ENCODE measurements around the gene MBNL2. TPM values are rescaled to one million over a fixed set of nuclear protein-coding genes. Genes with fewer than 3 reads are reported as not detected.
A peak's percentile ranks its signal among the peaks of the same experiment; 100 is the strongest.

MBNL2 gene
- total and polyA plus RNA-seq, 7 donors = 11.8 to 110 (median 84.7) TPM

DNA sequence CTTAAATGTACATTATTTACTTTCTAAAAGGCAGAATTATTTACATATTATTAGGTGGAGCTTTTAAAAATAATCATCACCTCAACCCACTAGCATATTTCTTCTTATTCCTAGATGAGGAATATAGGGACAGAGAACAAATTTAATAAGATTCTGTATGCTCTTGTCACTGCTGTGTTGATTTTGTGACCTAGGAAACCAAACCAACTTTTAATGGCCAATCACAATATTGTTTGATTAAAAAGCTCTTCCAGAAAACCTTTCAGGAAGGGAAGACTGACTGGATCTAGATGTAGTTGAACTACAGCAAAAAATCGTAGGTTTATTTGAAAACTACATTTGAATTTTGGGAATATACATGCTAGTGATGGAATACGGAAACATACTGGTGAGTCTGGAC, 120.0 kb downstream of the MBNL2 start:
- intact Hi-C loops (cut with DNase I) = no loop called here
- Histone ChIP-seq H3K9me3 (no peaks in the 10 kb centered on the region), H3K4me1 (peaks cover 0 to 78% (median 59%) of the 10 kb centered on the region in 4 donors), H3K27ac (peak overlapping the region; percentile 50 to 90 (median 84)), H3K36me3 (peaks cover 6 to 10% (median 7%) of the 10 kb centered on the region in 4 donors), H3K27me3 (no peaks in the 10 kb centered on the region), H3K4me3 (no peak overlapping the region)
- 66 to 81% methylated on average over 2 of the region's 2 CpGs for WGBS, 2 donors
- no peak for TF ChIP-seq POLR2A (IDR thresholded peaks at IDR 0.05)
- no peak for DNase-seq

DNA sequence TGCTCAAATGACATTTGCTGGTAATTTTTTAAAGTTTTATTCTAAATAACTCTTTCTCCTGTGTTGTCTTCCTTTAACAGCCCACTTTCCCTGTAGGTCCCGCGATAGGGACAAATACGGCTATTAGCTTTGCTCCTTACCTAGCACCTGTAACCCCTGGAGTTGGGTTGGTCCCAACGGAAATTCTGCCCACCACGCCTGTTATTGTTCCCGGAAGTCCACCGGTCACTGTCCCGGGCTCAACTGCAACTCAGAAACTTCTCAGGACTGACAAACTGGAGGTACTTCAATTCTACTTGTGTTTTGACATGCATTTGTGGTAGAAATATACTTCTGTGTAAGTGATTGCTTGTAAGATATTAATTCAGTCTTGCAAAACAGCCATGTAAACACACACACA, 120.8 kb downstream of the MBNL2 start:
- H3K36me3 ChIP-seq = peaks cover 6 to 16% (median 11%) of the 10 kb centered on the region in 4 donors
- intact Hi-C loops (cut with DNase I) = no loop called here
- H3K4me1 ChIP-seq = peaks cover 0 to 71% (median 56%) of the 10 kb centered on the region in 4 donors
- H3K27me3 ChIP-seq = no peaks in the 10 kb centered on the region
- 22 to 76% methylated on average over 8 of the region's 8 CpGs for WGBS, 2 donors
- peak overlapping the region; percentile 50 to 90 (median 84) for H3K27ac ChIP-seq
- no peaks in the 10 kb centered on the region for H3K9me3 ChIP-seq
- TF ChIP-seq POLR2AphosphoS5 (IDR thresholded peaks at IDR 0.05) = no peak
- TF ChIP-seq, protein P1, sequence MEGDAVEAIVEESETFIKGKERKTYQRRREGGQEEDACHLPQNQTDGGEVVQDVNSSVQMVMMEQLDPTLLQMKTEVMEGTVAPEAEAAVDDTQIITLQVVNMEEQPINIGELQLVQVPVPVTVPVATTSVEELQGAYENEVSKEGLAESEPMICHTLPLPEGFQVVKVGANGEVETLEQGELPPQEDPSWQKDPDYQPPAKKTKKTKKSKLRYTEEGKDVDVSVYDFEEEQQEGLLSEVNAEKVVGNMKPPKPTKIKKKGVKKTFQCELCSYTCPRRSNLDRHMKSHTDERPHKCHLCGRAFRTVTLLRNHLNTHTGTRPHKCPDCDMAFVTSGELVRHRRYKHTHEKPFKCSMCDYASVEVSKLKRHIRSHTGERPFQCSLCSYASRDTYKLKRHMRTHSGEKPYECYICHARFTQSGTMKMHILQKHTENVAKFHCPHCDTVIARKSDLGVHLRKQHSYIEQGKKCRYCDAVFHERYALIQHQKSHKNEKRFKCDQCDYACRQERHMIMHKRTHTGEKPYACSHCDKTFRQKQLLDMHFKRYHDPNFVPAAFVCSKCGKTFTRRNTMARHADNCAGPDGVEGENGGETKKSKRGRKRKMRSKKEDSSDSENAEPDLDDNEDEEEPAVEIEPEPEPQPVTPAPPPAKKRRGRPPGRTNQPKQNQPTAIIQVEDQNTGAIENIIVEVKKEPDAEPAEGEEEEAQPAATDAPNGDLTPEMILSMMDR (IDR thresholded peaks at IDR 0.05) = no peak
- TF ChIP-seq POLR2A (IDR thresholded peaks at IDR 0.05) = no peak
- no peak for DNase-seq
- H3K4me3 ChIP-seq = no peak overlapping the region

DNA sequence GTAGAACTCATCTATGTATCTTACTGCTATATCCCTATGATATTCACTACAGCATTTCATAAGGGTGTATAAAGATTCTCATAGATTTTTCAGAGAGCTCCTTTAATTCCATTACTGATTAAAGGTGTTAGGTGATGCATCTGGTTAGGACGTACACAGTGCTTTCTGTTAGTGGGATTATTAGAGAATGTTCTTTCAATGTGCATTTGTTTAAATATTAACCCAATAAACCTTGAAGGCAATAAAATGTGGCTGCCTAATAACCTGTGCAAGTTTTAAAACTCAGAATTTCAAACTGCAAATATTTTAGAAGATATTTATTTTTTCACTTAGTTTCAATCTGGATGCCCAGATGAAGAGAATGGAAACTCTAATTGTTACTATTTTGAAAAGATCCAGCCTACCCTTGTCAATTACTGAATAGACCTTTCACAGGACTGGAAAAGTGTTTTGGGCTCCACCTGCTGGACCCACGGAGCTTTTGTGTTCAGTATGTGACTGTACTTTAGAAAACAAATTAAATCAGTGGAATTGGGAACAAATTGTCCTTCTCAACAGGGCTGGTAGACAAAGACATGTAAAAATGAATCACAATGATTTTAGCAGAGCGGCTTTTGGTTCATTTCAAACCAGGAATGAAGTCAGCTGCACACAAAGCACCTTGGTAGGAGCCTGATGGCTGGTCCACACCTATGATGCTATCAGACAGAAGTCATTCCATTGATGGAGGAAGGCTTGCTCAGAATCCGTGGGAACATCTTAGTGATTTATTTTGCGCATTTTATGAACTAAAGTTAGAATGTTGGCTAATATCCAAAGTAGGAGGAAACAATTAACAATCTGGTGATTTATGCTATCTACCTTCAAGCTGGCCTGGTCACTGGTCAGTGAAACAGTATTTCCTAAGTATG, 122.4 kb downstream of the MBNL2 start:
- Histone ChIP-seq H3K27me3 (no peaks in the 10 kb centered on the region), H3K36me3 (peaks cover 6 to 31% (median 16%) of the 10 kb centered on the region in 4 donors), H3K4me1 (peaks cover 0 to 56% (median 41%) of the 10 kb centered on the region in 4 donors), H3K9me3 (no peaks in the 10 kb centered on the region), H3K27ac (peak overlapping the region; percentile 50 to 90 (median 72)), H3K4me3 (no peak overlapping the region)
- DNase-seq = peak; percentile 81
- WGBS, 2 donors = 46 to 62% methylated on average over 5 of the region's 5 CpGs
- TF ChIP-seq POLR2AphosphoS5 (IDR thresholded peaks at IDR 0.05) = peak in 2 of 4 donors; percentile 36 to 57
- TF ChIP-seq EP300 (IDR thresholded peaks at IDR 0.05) = no peak
- TF ChIP-seq POLR2A (IDR thresholded peaks at IDR 0.05) = no peak
- TF ChIP-seq, protein P1 (IDR thresholded peaks at IDR 0.05) = peak; percentile 38 to 75 (median 66)
- intact Hi-C loops (cut with DNase I) = loop anchor here (1.0 kb wide), 1 partner anchor 235 kb away; no protein-coding TSS in a partner anchor

DNA sequence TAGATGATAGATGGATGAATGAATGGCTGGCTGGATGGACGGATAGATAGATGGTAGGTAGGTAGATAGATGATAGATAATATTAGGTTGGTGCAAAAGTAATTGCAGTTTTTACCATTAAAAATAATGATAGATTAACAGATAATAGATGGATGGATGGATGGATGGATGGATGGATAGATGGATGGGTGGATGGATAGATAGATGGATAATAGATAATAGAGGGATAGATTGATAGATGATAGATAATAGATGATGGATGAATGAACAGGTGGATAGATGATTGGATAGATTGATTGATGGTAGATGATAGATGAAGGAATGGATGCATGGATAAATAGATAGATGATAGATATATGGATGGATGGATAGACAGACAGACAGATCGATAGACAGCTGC, 124.0 kb downstream of the MBNL2 start:
- Histone ChIP-seq H3K4me3 (no peak overlapping the region), H3K36me3 (peaks cover 6 to 47% (median 21%) of the 10 kb centered on the region in 4 donors), H3K9me3 (peaks cover 0 to 3% (median 0%) of the 10 kb centered on the region in 4 donors), H3K4me1 (peaks cover 0 to 49% (median 33%) of the 10 kb centered on the region in 4 donors), H3K27me3 (no peaks in the 10 kb centered on the region), H3K27ac (no peak overlapping the region)
- intact Hi-C loops (cut with DNase I) = no loop called here
- no peak for TF ChIP-seq EP300 (IDR thresholded peaks at IDR 0.05)
- TF ChIP-seq, protein P1 (IDR thresholded peaks at IDR 0.05) = no peak
- no peak for TF ChIP-seq POLR2A (IDR thresholded peaks at IDR 0.05)
- no peak for TF ChIP-seq POLR2AphosphoS5 (IDR thresholded peaks at IDR 0.05)
- WGBS, 2 donors = 92 to 95% methylated on average over 2 of the region's 2 CpGs
- DNase-seq = no peak

DNA sequence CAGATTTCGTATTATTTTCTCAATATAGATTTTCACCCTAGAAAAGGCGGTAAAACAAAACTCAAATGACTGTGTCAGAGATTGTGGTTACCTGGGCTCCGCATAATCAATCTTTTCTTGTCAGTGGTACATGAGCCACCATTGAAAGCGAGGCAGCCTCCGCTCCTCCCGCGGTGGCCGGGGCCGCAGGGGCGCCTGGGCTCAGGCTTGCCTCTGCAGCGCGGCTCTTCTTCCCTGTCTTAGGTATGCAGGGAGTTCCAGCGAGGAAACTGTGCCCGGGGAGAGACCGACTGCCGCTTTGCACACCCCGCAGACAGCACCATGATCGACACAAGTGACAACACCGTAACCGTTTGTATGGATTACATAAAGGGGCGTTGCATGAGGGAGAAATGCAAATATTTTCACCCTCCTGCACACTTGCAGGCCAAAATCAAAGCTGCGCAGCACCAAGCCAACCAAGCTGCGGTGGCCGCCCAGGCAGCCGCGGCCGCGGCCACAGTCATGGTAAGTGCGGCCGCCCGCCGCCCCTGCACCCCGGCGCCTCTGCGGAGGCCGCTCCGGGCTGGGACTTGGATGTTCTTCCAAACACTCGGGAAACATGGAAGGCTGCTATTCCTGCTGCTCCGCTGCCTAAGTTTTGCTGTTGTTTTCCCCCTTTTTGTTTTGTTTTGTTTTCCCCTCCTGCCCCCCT, 124.6 kb downstream of the MBNL2 start:
- H3K27me3 ChIP-seq = no peaks in the 10 kb centered on the region
- DNase-seq = no peak
- WGBS, 2 donors = 96% methylated on average over 39 of the region's 39 CpGs
- H3K36me3 ChIP-seq = peaks cover 6 to 53% (median 24%) of the 10 kb centered on the region in 4 donors
- TF ChIP-seq EP300 (IDR thresholded peaks at IDR 0.05) (no peak), POLR2AphosphoS5 (IDR thresholded peaks at IDR 0.05) (no peak), POLR2A (IDR thresholded peaks at IDR 0.05) (no peak)
- TF ChIP-seq, protein P1 (IDR thresholded peaks at IDR 0.05) = no peak
- intact Hi-C loops (cut with DNase I) = no loop called here
- H3K27ac ChIP-seq = peak overlapping the region in 1 of 4 donors; percentile 17
- H3K4me1 ChIP-seq = peaks cover 0 to 43% (median 27%) of the 10 kb centered on the region in 4 donors
- peaks cover 0 to 3% (median 0%) of the 10 kb centered on the region in 4 donors for H3K9me3 ChIP-seq
- no peak overlapping the region for H3K4me3 ChIP-seq
